Measurements from ENCODE around the gene ZNF423.
"Not testable (repeated sequence)": the region's sequence is repeated elsewhere in the genome, so short reads cannot be mapped to it uniquely, and the experiment has no call there.

ZNF423 gene

GRCh38 chr16:49566432-49566831 lies 289.5 kb downstream of the ZNF423 start:
- no peak for DNase-seq

- DNase-seq = no peak
These were observed 291.2 kb downstream of the ZNF423 start for GRCh38 chr16:49564496-49565229.

GRCh38 chr16:49563666-49564065 lies 292.2 kb downstream of the ZNF423 start:
- DNase-seq = no peak

- not testable (repeated sequence) for DNase-seq
These were observed 293.0 kb downstream of the ZNF423 start for GRCh38 chr16:49562894-49563293.

GRCh38 chr16:49562228-49562627 lies 293.7 kb downstream of the ZNF423 start:
- DNase-seq = no peak

- DNase-seq = no peak
These were observed 295.7 kb downstream of the ZNF423 start for GRCh38 chr16:49560004-49560830.

- DNase-seq = no peak
These were observed 296.7 kb downstream of the ZNF423 start for GRCh38 chr16:49559242-49559641.

GRCh38 chr16:49558451-49558850 lies 297.5 kb downstream of the ZNF423 start:
- DNase-seq = no peak

- no peak for DNase-seq
These were observed 299.1 kb downstream of the ZNF423 start for GRCh38 chr16:49556606-49557446.

- no peak for DNase-seq
These were observed 299.7 kb downstream of the ZNF423 start for GRCh38 chr16:49556249-49556605.

GRCh38 chr16:49554681-49555080 lies 301.2 kb downstream of the ZNF423 start:
- DNase-seq = no peak

GRCh38 chr16:49552313-49552928 lies 303.5 kb downstream of the ZNF423 start:
- DNase-seq = no peak

- no peak for DNase-seq
These were observed 305.2 kb downstream of the ZNF423 start for GRCh38 chr16:49550666-49551065.

- DNase-seq = no peak
These were observed 305.8 kb downstream of the ZNF423 start for GRCh38 chr16:49550140-49550539.

GRCh38 chr16:49548325-49548970 lies 307.5 kb downstream of the ZNF423 start:
- DNase-seq = no peak

- no peak for DNase-seq
These were observed 308.5 kb downstream of the ZNF423 start for GRCh38 chr16:49547448-49547847.

- DNase-seq = no peak
These were observed 309.2 kb downstream of the ZNF423 start for GRCh38 chr16:49546735-49547134.

GRCh38 chr16:49545741-49546448 lies 310.0 kb downstream of the ZNF423 start:
- no peak for DNase-seq

GRCh38 chr16:49545243-49545642 lies 310.7 kb downstream of the ZNF423 start:
- DNase-seq = no peak

GRCh38 chr16:49544828-49545227 lies 311.1 kb downstream of the ZNF423 start:
- no peak for DNase-seq

GRCh38 chr16:49543631-49543946 lies 312.3 kb downstream of the ZNF423 start:
- no peak for DNase-seq

All from DMS79 (cell line).